ENCODE data around the gene ANKRD49.

ANKRD49 gene

DNA sequence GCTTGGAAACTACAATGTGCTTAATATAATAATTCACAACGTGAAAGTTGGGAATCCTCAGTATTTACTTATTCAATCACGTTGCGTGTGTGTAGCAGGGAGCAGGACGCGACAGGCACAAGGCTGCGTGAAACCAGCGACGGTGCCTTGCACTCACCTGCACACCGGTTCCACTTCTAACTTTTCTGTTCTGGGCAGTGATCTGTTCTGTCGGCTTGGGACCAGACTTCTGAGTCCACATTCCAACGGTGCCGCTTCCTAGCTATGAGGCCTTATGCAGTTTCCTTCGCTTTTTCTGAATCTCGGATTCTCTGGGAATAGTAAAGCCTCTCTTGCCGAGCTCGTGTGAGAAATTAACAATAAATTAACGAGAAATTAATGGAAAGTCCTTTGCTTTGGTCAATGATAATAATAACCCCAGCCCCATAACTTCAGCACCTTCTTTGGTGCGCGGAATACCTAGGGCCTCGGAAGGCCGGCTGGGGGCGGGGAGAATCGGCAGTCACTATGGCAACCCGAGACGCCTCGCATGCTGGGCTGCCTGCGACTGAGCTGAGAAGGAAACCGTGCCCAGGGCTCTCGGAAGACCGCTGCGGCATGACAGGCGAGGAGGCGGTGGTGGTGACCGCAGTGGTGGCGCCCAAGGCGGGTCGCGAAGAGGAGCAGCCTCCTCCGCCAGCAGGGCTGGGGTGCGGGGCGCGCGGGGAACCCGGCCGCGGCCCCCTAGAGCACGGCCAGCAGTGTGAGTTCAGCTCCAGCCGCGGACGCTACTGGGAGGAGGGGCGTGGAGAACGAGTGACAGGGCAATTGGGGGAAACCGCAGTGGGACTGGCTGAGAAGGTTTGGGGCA, 18.4 kb downstream of the ANKRD49 start, which contains the start of gene C11orf97:
TSS of gene C11orf97 (plus strand) at position 530 of the 850 bp plus-strand sequence. CDS start at position 598, 68 bp downstream.
- DNase-seq = peak; percentile 46 to 67

DNA sequence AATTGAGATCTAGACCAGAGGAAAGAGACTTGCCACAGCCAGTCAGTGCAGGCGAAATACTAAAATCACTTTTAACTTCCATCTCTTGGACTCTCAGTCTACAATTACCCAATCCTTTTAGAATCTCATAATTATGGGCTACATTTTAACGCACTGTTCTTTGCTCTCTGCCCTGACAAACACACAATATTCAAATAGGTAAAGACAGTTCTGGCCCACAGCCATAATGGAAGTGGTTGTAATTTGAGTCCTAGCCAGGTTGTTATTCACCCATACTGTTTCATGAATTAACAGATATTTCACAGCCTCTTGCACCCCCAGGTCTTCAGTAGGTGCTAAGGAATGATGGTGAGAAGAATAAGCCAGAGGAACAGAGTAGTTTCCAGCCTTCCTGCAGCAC, 19.3 kb downstream of the ANKRD49 start:
- no peak for DNase-seq

DNA sequence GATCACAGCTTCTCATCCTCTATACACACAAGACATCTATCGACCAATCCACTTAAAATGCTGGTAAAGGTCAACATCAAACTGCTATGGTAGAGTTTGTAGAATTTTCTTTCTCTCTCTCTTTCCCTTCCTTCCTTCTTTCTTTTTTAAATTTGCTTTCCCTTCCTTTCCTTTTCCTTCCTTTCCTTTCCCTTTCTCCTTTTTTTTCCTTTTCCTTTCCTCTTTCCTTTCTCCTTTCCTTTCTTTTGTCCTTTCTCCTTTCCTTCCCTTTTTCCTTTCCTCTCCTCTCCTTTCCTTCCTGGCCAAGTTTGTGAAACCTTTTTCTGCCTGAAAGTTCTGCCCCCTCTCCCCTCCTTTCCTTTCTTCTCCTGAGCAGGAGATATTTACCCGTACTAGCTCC, 21.6 kb downstream of the ANKRD49 start:
- DNase-seq = no peak

DNA sequence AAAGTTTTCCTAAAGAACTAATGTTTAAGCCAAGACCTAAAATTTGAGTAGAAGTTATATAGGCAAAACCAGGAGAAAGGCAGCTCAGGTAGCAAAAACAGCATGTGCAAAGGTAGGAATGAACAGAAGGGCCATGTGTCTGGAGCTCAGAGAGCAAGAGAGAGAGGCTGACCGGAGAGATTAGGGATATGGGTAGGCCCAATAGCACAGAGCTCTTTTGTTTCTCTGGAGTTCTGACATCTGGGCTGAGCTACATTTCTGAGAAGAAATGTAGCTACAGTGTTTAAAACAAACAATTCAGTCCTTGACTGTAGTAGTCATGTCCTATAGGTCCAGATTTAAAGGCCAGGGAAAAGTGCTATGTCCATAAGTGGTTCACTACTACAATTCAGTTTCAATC, 22.9 kb downstream of the ANKRD49 start:
- no peak for DNase-seq

DNA sequence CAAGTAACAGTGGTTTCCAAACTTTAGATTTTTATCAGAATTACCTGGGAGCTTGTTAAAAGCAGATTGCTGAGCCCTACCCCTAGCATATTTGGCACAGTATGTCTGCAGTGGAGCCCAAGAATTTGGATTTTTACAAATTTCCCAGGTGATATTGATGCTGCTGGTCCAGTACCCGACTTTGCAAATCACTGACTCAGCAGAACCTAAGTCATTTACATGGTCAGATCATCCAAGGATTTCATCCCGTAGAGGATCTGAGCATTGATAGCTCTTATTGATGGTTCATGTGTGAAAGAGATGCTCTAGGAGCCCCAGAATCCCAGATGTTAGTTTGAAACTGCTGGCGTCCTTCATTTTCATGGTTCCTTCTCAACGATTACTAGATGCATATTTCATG, 24.5 kb downstream of the ANKRD49 start:
- DNase-seq = no peak

DNA sequence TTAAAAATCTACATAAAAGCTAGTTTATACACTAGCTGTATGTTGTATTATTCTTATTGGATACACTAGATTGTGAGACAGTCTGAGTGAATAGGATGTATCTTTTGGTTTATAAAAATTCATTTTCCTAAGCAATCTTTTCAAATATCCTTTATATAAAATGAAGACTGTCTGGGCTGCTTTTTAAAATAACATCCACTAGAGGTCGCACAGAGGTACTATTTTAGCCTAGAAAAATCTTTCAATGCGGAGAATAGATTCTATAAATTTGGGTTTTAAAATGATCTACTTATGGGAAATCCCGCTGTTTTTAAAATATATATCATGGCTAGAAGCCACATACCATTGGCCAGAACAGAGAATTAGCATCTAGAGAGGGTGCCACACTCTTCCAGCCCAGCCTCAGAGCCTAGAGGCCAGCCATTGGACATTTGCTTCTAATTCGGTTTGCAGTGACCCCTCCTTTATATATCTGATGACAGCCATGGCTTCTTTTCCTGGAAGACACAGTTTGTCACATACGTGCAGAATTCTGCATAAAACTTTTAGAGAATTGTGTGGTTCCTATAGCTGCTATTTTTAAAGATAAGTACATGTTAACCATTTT, 25.8 kb downstream of the ANKRD49 start:
- no peak for DNase-seq

DNA sequence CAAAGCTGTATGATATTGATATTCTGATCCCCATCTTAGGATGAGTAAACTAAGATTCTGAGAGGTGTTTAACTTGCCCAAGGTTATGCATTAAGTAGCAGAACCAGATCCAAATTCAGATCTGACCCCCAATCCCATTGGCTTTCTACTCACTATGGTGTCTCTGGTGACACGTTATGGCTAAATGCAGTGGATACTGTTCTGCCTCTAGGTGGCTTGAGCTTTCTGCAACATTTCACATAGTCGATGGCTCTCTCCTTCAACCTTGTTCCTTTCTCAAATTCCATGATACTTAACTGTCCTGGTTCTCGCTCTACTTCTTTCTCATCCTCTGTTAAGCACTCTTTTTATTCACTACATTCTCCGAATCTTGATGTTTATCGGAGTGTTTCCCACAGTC, 27.9 kb downstream of the ANKRD49 start:
- no peak for DNase-seq

DNA sequence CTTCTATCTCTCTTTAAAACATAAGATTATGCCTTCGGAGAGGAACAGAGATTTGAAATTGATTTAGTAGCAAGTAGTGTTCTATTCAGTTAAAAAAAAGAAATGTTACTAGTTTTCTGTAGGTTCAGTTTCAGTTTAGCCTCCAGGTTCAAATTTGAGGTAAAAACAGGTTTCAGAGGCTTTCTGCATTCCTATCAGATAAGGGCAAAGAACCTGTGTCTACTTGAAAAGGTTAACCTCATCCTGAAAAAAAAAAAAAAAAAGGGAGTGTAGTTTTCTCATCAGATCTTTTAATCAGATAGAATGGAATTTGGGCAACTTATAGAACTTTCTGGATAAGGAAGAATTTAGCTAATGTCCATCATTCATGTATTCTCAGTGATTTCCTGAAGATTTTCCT, 30.6 kb downstream of the ANKRD49 start:
- no peak for DNase-seq

DNA sequence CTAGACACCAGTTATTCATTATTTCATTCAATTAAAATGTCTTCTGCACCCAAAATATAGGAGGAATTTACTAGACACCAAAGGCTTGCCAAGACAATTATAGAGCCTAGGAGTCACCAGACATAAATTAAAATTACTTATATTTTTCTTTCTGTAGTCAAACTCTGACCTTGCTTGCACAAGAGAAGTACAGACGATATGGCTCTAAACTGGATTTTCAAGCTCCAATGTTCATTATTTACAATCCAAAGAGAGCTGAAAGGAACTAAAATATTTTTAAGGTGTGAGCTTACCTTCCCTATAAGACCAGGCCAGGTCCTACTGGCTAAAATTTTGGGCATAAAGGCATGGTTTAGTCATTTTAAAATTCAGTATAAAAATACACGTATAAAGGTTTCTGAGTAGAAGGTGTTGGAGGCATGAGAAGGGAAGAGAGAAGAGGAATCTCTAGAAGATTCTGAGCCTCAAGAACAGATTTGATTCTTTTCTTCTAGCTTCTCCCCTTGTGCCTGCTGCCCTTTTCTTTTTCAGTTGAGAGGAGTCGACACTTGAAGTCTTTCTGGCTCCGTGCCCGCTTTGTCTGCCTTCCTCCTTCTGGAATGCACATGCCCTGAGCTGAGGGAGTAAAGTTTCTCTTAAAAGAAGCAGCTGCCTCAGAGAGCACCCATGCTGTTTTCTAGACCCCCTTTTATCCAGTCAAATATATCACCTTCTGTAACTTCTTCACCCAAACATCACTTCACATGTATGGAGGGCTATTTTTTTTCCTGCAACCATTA, 32.0 kb downstream of the ANKRD49 start:
- no peak for DNase-seq

DNA sequence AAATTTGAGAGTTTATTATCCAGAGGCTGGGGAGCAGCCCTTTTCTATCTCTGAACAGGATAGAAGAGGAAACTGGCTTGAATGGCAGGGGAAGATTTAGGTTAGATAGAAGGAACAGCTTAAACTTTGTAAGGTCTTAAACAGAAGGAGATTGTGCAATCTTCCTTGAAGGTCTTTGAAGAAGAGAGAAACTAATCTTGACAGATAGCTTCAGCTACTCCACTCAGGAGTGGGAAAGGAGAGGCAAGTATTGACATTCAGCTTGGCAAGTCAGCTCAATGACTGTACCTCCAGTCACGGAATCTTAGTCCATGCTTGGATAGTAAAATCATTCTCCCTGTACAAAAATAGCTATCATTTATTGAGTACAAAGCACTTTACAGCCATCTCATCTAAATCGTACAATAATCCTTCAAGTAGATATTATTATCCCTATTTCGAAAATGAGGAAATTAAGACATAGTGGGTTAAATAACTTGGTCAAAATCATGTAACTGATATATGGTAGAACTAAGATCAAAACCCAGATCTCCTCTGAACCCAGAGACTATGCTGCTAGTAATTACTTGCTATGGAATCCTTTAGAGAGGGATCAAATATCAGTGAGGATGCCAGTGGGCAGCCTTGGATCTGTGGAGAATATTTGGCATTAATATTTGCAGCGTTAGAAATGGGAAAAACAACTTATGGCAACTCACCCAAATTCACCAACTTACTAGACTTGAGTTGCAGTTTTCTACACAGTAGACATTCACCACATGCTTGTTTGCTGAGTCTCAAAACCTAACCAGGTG, 33.1 kb downstream of the ANKRD49 start:
- no peak for DNase-seq

DNA sequence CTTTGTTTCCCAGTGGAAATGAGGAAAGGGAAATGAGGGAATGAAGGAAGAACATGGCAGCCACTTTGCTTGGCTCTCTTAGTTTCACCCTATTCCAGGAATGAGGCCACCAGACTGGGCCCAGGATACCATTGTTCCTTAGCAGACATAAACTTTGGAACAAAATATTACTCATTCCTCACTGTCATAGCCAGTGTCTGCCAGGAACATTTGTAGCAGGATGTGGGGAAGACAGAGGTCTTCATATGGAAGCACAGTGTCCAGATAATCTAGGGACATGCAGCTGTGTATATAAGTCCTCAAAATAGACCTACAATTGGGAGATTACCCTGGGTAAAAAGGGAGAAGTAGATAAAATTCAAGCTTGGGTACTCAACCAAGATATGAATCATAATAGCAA, 34.8 kb downstream of the ANKRD49 start:
- DNase-seq = no peak

DNA sequence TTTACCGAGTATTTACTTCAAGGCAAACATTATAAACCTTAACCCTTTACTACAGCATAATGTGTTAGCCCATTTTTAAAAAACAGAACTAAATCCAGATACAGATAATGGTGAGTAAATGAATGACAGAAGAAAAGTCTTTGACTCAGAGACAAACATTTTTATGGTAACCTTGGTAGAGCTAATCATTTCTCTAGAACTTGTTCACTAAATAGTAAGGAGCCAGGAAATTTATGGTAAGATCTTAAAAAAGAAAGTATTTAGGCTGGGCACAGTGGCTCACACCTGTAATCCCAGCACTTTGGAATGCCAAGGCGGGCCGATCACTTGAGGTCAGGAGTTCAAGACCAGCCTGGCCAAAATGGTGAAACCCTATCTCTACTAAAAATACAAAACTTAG, 38.4 kb downstream of the ANKRD49 start:
- no peak for DNase-seq

DNA sequence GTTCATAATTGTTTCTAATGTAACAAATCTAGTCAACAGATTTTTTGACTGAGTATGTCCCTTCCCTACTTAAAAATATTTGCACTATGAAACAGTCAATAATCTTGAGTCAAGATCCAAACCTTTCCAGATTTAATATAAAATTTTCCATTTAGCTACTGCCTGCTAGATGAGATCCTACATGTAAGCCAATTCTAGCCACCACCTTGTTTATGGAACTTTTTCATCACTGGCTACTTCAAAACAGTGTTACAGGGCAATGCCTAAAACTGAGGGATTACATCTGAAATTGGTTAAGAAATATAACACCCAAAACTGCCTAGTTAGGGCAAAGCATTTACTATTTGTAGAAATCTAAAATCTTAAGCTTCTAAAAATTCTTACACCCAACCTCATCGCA, 39.4 kb downstream of the ANKRD49 start:
- DNase-seq = no peak

DNA sequence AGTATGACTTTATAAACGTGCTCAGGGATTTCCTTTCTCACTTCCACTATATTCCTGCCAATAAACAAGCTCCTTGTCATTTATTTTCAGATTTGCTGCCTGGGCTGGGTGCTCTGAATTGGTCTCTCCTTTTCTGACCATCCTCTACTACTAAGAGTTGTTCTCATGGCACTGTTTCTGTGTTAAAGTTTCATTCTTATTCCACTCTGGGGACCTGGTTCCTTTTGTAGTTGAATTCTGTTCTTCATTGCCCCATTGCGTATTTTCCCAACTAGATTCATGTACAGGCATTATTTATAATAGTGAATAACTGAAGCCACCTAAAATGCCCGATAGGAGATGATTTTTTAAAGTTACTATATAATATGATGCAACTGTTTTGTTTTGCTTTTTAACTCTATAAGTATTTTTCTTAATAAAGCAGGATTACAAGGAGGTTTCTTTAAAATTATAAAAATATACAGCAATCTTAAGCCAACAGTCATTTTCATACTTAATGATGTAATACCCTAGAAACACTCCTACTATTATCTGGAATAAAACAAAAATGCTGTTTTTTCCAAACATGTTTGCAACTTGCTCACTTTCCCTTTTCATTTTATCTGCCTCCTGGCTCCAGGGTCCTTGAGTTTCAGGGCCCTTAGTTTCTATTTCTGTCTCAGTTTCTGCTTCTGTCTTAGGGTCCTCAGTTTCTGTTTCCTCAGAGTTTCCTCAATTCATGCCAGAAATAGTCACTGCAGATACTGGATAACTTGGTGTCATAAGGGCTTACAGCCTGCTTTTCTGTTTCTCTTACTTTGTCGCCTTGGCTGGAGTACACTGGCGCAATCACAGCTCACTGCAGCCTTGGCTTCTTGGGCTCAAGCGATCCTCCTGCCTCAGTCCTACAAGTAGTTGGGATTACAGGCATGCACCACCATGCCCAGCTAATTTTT, 40.2 kb downstream of the ANKRD49 start:
- DNase-seq = no peak

DNA sequence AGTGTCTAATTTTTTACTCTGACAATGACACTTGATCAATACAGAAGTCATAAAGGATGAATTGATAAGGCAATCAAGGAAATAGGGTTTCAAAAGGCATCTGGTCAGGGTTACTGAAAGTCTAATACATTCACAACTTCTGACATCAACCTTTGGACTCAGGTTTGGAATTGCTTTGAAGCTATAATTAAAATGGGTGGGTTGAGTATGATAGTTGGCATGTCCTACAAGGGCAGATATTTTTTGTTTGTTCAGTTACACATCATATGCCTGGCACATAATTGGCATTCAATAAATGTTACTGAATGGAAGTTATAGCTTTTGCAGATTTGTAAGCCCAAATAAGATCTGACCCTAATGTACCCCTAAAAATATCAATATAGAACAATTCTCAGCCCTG, 42.6 kb downstream of the ANKRD49 start:
- DNase-seq = no peak

DNA sequence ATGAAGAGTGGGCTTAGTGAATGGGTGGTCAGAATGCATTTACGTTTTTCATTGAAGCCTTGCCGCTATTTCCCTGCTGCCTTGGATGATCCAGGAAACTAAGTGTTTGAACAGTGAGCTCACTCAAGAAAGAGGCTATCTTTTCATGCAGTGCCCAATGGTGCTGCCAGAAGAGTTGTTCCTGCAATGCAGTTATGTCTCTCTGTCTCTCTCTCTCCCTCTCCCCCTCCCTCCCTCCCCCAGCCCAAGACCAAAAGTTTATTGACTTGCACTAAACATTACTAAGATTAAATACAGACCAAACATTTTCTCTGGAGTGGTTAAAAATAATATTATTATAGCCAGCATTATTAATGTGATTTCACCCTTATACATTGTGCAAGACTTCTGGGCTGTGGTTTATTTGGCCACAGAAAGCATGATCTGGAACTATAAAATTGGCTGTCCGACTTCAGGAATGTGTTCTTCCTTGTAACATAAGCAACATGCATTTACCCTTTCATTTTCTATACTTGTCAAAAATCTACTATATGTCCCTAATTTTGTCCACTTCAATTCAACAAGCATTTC, 43.3 kb downstream of the ANKRD49 start:
- no peak for DNase-seq

DNA sequence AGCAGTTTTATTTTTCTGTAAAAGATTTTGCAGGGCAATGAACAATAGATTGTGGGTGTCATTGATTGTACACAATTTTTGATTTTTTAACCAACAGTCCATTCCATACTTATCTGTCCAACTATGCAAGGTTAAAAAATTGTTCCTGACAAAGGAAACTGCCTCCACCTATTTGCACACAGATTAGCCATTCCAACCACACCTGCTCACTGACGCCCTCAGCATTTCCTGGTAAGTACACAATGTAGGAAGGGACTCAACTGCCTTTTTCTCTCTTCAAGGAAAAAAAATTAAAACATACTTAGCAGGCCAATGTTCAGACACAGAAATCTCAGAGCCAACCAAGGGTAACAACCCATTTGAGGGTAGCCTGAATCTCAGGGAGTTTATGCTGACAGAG, 45.6 kb downstream of the ANKRD49 start:
- DNase-seq = no peak

DNA sequence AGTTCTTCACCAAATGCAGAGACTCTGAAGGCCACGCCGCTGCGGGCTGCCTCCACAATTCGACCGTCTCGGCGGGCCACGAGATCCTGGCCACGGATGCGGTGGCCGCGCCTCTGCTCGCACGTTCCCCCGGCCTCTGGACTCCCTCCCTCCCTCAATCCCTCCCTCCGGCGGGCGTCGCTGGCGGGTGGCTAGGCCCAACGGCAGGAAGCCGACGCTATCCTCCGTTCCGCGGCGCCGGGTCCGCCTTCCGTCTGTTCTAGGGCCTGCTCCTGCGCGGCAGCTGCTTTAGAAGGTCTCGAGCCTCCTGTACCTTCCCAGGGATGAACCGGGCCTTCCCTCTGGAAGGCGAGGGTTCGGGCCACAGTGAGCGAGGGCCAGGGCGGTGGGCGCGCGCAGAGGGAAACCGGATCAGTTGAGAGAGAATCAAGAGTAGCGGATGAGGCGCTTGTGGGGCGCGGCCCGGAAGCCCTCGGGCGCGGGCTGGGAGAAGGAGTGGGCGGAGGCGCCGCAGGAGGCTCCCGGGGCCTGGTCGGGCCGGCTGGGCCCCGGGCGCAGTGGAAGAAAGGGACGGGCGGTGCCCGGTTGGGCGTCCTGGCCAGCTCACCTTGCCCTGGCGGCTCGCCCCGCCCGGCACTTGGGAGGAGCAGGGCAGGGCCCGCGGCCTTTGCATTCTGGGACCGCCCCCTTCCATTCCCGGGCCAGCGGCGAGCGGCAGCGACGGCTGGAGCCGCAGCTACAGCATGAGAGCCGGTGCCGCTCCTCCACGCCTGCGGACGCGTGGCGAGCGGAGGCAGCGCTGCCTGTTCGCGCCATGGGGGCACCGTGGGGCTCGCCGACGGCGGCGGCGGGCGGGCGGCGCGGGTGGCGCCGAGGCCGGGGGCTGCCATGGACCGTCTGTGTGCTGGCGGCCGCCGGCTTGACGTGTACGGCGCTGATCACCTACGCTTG, 50.2 kb downstream of the ANKRD49 start, which contains the start of gene FUT4:
TSS of gene FUT4 (plus strand) at position 227 of the 951 bp plus-strand sequence. CDS start at position 440, 213 bp downstream.
- peak; percentile 73 to 82 for DNase-seq

DNA sequence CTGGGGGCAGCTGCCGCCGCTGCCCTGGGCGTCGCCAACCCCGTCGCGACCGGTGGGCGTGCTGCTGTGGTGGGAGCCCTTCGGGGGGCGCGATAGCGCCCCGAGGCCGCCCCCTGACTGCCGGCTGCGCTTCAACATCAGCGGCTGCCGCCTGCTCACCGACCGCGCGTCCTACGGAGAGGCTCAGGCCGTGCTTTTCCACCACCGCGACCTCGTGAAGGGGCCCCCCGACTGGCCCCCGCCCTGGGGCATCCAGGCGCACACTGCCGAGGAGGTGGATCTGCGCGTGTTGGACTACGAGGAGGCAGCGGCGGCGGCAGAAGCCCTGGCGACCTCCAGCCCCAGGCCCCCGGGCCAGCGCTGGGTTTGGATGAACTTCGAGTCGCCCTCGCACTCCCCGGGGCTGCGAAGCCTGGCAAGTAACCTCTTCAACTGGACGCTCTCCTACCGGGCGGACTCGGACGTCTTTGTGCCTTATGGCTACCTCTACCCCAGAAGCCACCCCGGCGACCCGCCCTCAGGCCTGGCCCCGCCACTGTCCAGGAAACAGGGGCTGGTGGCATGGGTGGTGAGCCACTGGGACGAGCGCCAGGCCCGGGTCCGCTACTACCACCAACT, 51.0 kb downstream of the ANKRD49 start:
- DNase-seq = no peak
